ENCODE results near the gene PAK4. TPM values are rescaled to one million over a fixed set of nuclear protein-coding genes. Genes with fewer than 3 reads are reported as not detected.

PAK4 gene
- total and polyA plus RNA-seq, 9 of the 15 experiments (the other 6 are each of a cell fraction or from before 2014, with no cell fraction given) = 0.21 to 33.5 (median 5.8) TPM

DNA sequence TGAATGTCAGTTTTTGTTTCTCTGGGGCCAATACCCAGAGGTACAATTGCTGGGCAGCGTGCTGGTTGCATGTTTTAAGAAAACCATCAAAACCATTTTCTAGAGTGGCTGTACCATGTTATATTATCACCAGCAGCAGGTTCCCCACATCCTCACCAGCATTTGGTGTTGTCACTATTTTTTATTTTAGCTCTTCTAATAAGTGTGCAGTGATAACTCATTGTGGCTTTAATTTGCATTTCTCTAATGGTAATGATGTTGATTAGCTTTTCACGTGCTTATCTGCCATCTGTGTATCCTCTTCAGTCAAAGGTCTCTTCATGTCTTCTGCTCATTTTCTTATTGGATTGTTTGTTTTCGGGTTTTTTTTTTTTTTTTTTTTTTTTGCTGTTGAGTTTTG, 21.9 kb downstream of the PAK4 start:
- TF ChIP-seq RBM25 (IDR thresholded peaks at IDR 0.05; ENCODE audit: low read depth, low read length, severe bottlenecking) (peak; percentile 91), SREBF1 (IDR thresholded peaks at IDR 0.05; ENCODE audit: borderline replicate concordance, low read depth, low read length) (no peak)
- H4K20me1 ChIP-seq (replicated peaks; ENCODE audit: control insufficient read depth, insufficient read depth, low read length) = peaks cover 19% of the 10 kb centered on the region
- no peak overlapping the region for H3K9ac ChIP-seq (ENCODE audit: insufficient read depth in 1 of 2, low read depth in 2 of 2, low read length in 2 of 2)
- H3K9me3 ChIP-seq (replicated peaks; ENCODE audit: control insufficient read depth, insufficient read depth, low read depth, low read length) = no peaks in the 10 kb centered on the region
- intact Hi-C loops (cut with micrococcal nuclease) = no loop called here
- DNase-seq (ENCODE audit: extremely low read depth in 1 of 4, low spot score in 3 of 4) = no peak
- no TSS peak for BruUV-seq (replicated peaks)
- peak; percentile 52 for FAIRE-seq
- H2AFZ ChIP-seq (ENCODE audit: low read depth, low read length) = no peak overlapping the region
- H3K79me2 ChIP-seq (ENCODE audit: control insufficient read depth, insufficient read depth, low read length) = peaks cover 48% of the 10 kb centered on the region
- no peaks in the 10 kb centered on the region for H3K9me1 ChIP-seq (ENCODE audit: control insufficient read depth, insufficient read depth, low read length)
- H3K4me3 ChIP-seq = no peak overlapping the region
- H3K4me1 ChIP-seq (replicated peaks in 1 of 2; ENCODE audit: control insufficient read depth in 2 of 2, insufficient read depth in 2 of 2, low read length in 2 of 2) = peaks cover 10 to 36% of the 10 kb centered on the region in 2 experiments; a peak in 4 of 5 replicates
- CTCF ChIA-PET (ENCODE audit: low intra/inter-chr PET ratio) = no interaction called here
- no peak for ATAC-seq
- 69% methylated on average over 3 of the region's 3 CpGs for WGBS (ENCODE audit: insufficient coverage, low coverage, missing lambda C conversion rate)
- in situ Hi-C loops (cut with MboI) = no loop called here
- H3K4me2 ChIP-seq (ENCODE audit: insufficient read depth, low read length) = no peak overlapping the region
- no peak overlapping the region for H3K27ac ChIP-seq (ENCODE audit: extremely low read depth, low read depth, low read length)
- POLR2A ChIA-PET = no interaction called here
- H3K36me3 ChIP-seq (ENCODE audit: control insufficient read depth, insufficient read depth, low read length) = no peaks in the 10 kb centered on the region
- no peaks in the 10 kb centered on the region for H3K27me3 ChIP-seq (ENCODE audit: control insufficient read depth in 2 of 2, insufficient read depth in 2 of 2, low read length in 2 of 2)

DNA sequence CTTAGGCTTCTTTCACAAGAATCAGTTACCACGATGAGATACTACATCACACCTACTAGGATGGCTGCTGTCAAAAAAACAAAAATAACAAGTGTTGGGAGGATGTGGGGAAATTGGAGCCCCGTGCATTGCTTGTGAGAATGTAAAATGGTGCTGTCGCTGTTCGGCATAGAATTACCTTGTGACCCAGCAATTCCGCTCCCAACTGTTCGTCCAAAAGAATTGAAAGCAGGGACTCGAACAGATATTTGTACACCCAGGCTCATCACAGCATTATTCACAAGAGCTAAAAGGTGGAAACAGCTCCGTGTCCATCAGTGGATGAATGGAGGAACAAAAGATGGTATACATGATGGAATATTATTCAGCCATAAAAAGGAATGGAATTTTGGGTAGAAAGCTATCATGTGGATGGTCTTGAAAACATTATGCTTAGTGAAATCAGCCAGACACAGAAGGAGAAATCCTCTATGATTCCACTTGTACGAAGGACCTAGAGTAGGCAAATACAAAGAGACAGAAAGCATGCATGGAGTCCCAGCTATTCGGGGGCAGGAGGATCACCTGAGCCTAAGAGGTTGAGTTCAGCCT, 23.4 kb downstream of the PAK4 start:
- in situ Hi-C loops (cut with MboI) (no loop called here), intact Hi-C loops (cut with micrococcal nuclease) (no loop called here)
- ChIA-PET CTCF (ENCODE audit: low intra/inter-chr PET ratio) (no interaction called here), POLR2A (interaction anchor here (0.6 kb wide), 1 partner anchor 220 kb away, joined by 3 read pairs; no protein-coding TSS in a partner anchor)
- H3K27ac ChIP-seq (ENCODE audit: extremely low read depth, low read depth, low read length) = no peak overlapping the region
- FAIRE-seq = peak; percentile 51
- DNase-seq (ENCODE audit: extremely low read depth in 1 of 4, low spot score in 3 of 4) = no peak
- no peak overlapping the region for H3K4me2 ChIP-seq (ENCODE audit: insufficient read depth, low read length)
- no peak overlapping the region for H2AFZ ChIP-seq (ENCODE audit: low read depth, low read length)
- no peak for ATAC-seq
- H3K79me2 ChIP-seq (ENCODE audit: control insufficient read depth, insufficient read depth, low read length) = peaks cover 45% of the 10 kb centered on the region
- WGBS (ENCODE audit: insufficient coverage, low coverage, missing lambda C conversion rate) = 92% methylated on average over 10 of the region's 10 CpGs
- H3K9me3 ChIP-seq (replicated peaks; ENCODE audit: control insufficient read depth, insufficient read depth, low read depth, low read length) = no peaks in the 10 kb centered on the region
- BruUV-seq (replicated peaks) = no TSS peak
- H4K20me1 ChIP-seq (replicated peaks; ENCODE audit: control insufficient read depth, insufficient read depth, low read length) = peaks cover 12% of the 10 kb centered on the region
- no peaks in the 10 kb centered on the region for H3K9me1 ChIP-seq (ENCODE audit: control insufficient read depth, insufficient read depth, low read length)
- no peaks in the 10 kb centered on the region for H3K36me3 ChIP-seq (ENCODE audit: control insufficient read depth, insufficient read depth, low read length)
- no peak overlapping the region for H3K4me3 ChIP-seq
- no peak overlapping the region for H3K9ac ChIP-seq (ENCODE audit: insufficient read depth in 1 of 2, low read depth in 2 of 2, low read length in 2 of 2)
- no peaks in the 10 kb centered on the region for H3K27me3 ChIP-seq (ENCODE audit: control insufficient read depth in 2 of 2, insufficient read depth in 2 of 2, low read length in 2 of 2)
- peaks cover 11 to 33% of the 10 kb centered on the region in 2 experiments; a peak in 4 of 5 replicates for H3K4me1 ChIP-seq (replicated peaks in 1 of 2; ENCODE audit: control insufficient read depth in 2 of 2, insufficient read depth in 2 of 2, low read length in 2 of 2)
- TF ChIP-seq PTRF (tag; IDR thresholded peaks at IDR 0.05) = no peak
- no peak for TF ChIP-seq CAMTA2 (CRISPR knock-in tag; conservative IDR thresholded peaks at IDR 0.05)
- no peak for TF ChIP-seq ZNF507 (tag; conservative IDR thresholded peaks at IDR 0.05)
- TF ChIP-seq KAT8 (IDR thresholded peaks at IDR 0.05; ENCODE audit: low read depth) = no peak
- TF ChIP-seq ZNF12 (CRISPR knock-in tag; IDR thresholded peaks at IDR 0.05) = no peak
- TF ChIP-seq, protein P1, sequence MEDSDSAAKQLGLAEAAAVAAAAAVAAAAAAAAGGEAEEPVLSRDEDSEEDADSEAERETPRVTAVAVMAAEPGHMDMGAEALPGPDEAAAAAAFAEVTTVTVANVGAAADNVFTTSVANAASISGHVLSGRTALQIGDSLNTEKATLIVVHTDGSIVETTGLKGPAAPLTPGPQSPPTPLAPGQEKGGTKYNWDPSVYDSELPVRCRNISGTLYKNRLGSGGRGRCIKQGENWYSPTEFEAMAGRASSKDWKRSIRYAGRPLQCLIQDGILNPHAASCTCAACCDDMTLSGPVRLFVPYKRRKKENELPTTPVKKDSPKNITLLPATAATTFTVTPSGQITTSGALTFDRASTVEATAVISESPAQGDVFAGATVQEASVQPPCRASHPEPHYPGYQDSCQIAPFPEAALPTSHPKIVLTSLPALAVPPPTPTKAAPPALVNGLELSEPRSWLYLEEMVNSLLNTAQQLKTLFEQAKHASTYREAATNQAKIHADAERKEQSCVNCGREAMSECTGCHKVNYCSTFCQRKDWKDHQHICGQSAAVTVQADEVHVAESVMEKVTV (CRISPR knock-in tag; IDR thresholded peaks at IDR 0.05) = no peak
- TF ChIP-seq PURB (CRISPR knock-in tag; IDR thresholded peaks at IDR 0.05; ENCODE audit: low read depth) = no peak
- TF ChIP-seq, protein P2, sequence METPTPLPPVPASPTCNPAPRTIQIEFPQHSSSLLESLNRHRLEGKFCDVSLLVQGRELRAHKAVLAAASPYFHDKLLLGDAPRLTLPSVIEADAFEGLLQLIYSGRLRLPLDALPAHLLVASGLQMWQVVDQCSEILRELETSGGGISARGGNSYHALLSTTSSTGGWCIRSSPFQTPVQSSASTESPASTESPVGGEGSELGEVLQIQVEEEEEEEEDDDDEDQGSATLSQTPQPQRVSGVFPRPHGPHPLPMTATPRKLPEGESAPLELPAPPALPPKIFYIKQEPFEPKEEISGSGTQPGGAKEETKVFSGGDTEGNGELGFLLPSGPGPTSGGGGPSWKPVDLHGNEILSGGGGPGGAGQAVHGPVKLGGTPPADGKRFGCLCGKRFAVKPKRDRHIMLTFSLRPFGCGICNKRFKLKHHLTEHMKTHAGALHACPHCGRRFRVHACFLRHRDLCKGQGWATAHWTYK (CRISPR knock-in tag; IDR thresholded peaks at IDR 0.05) = no peak
- no peak for TF ChIP-seq MEIS2 (IDR thresholded peaks at IDR 0.05; ENCODE audit: partially characterized antibody)
- no peak for TF ChIP-seq TRIM24 (IDR thresholded peaks at IDR 0.05)
